NOMO-1 treated with dmso at 0.1 percent for 144 hours (cell line): ENCODE measurements around the gene LRRC51.

Experiments
- DNase-seq: peaks from one replicate; lab custom pipeline; 2025; ENCODE audit not compliant: unreplicated experiment; lab: John Stamatoyannopoulos, UW

LRRC51 gene

DNA sequence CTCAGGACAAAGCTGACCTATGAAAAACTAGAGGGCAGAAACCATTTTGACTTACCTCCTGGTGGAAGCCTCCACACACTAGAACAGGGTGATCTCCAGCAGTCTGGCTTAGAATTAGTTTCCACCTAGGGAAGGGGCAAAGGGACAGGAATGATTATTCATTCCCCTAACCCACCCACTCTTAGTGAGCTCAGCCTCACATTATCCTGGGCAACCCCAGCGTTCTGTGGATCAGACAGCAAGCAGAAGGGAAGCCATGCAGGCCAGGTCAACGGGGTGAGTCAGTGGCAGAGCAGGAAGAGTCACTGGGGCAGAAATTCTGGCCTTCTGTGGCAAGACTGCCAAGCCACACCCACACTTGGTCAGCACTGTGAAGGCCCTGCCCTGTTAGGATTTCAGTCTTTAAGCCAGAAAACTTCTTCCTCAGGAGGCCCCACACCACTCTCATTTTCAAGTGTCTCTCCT is 10.8 kb upstream of the LRRC51 start:
- peak; percentile 86 for DNase-seq

DNA sequence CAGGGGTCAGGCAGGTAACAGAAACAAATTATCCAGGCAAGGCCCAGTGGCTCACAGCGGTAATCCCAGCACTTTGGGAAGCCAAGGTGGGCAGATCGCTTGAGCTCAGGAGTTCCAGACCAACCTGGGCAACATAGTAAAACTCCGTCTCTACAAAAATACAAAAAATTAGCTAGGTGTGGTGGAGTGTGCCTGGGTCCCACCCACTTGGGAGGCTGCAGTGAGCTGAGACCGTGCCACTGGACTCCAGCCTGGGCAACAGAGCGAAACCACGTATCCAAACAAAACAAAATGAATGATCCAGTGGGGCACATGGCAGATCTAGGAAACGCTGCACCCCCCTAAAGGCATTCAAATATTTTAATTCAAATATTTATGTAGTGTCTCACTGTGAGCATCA is 10.2 kb upstream of the LRRC51 start:
- no peak for DNase-seq

DNA sequence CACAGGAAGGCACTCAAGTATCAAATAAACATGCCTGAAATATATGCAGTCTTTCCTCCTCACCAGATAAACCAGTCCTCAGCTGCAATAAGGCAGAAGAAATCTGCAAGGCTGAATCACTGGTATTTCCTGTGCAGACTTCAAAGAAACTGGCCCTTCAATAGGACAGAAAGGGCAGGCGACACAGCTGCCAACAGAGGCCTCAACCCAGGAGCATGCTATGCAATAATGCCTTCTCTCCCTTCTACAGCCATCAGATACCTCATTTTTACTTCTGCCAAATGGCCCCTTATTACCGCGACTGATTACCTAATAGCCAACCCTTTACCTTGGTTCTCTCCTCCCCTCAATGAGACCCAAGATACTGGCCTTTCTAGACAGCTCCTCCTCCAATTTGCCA is 8.3 kb upstream of the LRRC51 start:
- no peak for DNase-seq

GRCh38 chr11:72075109-72075508 is 5.5 kb upstream of the LRRC51 start:
- DNase-seq, result no peak

DNA sequence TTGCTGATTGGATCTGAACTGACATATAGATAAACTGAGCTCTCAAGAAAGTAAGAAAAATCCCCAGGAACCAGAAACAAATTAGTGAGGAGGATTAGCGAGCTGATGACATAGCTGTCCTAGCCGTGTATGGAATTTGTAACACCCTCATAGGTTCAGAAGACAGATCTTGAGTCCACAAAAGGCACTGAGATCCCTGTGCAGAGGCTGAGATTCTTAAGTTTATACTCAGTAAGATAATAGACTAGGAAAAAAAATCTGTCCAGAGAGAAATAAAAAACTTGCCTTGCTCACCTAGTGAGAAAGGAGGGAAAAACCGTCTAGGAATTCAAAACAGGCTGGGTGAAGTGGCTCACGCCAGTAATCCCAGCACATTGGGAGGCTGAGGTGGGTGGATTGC is 4.9 kb upstream of the LRRC51 start:
- DNase-seq, result no peak

GRCh38 chr11:72078477-72078876 is 2.2 kb upstream of the LRRC51 start:
- no peak for DNase-seq

DNA sequence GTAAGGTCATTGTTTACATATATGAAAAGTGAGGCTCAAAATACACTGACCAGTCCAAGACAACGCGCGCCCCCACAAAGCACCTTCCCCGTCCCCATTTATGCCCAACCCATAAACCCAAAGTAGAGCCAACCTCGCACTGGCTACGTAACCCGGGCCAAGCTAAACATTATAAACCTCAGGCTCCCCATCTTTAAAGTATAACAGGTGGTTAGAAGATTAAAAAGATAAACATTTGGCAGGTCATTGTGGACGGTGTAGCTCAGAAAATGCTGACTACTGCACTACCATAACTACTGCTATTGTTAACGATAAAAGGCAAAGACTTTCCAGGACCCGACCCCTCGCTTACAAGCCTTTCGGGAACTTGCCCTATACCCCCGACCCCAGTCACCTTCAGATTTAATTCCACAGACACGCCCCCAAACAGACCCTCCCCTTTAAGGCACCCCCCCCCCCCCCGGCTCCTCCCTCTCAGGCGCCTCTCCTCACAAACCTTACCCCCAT is 778 bp upstream of the LRRC51 start:
- no peak for DNase-seq

DNA sequence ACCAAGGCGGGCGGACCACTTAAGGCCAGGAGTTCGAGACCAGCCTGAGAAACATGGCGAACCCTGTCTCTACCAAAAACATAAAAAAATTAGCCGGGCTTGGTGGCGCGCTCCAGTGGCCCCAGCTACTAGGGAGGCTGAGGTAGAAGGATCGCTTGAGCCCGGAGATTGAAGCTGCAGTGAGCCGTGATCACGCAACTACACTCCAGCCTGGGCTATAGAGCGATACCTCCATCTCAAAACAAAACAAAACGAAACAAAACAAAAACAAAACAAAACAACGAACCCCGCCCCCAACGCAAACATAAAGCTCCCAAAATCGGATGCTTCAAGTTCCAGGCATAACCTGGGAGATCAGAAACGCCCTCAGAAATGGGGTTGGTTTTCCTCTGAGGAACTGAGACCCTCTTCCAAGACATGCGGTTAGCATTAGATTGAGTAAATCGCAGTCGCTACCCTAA is 564 bp downstream of the LRRC51 start:
- DNase-seq, result no peak

- DNase-seq, result no peak
Observed at GRCh38 chr11:72081821-72082453, 1.3 kb downstream of the LRRC51 start.

DNA sequence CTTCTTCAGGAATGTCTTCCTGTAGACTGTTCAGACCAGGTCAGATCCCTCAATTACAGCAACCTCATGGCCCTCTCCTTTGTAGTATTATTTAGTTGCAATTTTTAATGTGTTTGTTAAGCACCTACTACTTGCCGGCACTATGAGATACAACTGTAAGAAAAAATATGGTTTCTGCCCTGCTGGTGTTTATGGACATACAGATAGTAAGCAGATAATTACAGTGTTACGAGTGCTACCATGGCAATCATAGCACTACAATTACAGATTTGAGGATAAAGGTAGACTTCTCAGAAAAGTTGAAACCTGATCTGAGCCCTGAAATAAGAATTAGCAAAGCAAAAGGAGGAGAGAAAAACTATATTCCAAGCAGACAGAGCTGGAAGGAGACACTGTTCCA is 2.8 kb downstream of the LRRC51 start:
- no peak for DNase-seq

DNA sequence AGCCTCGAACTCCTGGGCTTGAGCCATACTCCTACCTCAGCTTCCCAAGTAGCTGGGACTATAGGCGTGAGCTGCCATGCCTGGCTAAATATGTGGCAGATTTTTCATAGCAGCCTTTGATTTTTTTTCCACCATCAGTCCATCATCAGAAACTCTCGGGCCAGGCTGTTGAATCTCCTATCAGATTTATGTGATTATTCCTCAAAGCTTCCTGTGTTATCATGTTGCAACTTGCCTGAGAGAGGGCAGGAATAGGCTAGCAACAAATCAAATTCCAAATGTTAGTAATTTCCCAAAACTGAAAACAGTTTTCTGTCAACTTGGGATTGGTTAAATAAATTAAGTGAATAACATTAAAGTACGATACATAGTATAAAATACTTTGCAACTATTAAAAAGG is 3.4 kb downstream of the LRRC51 start:
- DNase-seq, result no peak

GRCh38 chr11:72084965-72085364 is 4.3 kb downstream of the LRRC51 start:
- no peak for DNase-seq

DNA sequence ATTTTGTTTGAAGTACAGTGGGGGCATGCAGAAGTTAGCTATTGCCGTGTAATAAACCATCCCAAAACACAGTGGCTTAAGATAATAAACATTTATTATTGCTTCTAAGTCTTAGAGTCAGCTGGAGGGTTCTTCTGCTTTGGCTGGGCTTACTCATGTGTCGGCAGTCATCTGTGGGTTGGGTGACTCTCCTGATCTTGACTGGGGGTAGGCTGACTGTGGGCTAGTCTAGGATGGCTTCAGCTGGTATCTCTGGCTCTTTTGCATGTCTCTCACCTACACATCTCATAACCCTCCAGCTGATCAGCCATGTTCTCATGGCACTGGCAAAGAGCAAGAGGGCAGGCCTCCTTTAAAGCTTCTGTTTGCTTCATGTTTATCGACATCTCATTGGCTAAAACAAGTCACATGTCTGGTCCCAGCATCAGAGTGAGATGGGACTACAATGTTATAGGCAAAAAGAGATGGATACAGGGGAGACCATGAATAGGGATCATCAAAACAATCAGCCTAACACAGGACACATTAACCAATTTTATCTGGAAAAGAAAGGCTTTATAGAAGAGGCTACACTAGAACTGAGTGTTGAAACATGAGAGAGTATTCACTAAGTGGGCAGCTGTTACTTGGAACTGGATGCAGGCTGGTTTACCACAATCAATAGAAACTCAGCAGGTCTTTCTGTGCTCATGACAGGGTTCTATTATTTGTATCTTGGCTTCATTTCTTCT is 5.1 kb downstream of the LRRC51 start:
- no peak for DNase-seq

DNA sequence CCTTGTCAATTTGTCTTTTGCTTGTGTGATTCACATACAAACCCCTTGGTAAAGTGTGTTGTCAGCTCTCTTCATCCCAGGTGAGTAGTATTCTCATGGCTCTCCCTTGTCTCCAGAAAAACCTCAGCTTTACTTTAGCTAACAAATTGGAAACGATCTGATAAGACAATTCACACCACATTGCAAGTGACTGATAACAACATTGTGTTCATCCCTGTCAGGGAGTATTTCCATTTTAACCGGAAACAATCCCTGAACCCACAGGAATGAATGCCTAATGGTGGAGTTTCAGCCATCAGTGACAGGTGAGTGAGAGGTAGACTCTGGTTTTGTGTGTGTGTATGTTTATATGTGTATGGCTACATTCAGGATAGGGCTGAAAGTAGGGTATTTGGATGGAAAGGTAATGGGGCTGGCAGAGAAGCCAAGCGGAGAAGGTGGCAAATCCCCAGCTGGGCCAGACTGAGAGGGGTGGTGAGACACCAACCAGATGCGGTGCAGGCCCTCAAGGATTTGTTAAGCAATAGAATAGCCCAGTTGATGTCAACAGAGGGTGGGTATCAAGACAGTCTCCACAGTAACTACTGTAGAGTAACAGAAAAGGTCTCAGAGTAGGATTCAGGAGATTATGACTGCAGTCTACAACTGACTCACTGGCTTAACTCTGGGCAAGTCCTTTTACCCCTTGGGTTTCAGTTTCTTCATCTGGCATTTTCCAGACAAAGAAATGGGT is 7.6 kb downstream of the LRRC51 start:
- no peak for DNase-seq

DNA sequence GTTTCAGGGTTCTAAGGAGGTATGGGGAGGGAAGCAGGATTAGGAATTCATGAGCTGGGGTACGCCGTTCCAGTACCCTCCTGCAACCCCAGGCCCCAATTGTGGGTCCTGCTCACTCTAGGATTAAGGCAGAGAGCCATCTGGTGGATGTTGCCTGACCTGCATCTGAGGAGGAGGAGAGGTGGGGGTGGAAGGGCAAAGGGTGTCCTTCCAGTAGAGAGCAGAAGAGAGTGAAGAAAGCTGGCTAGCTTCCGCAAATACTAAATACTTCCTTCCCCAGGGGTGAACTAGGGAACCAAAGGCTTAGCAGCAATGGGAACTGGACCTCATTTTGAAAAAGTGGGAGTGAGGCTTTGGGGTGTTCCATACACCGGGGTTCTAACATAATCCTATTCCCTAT is 10.6 kb downstream of the LRRC51 start:
- DNase-seq, result peak; percentile 74

DNA sequence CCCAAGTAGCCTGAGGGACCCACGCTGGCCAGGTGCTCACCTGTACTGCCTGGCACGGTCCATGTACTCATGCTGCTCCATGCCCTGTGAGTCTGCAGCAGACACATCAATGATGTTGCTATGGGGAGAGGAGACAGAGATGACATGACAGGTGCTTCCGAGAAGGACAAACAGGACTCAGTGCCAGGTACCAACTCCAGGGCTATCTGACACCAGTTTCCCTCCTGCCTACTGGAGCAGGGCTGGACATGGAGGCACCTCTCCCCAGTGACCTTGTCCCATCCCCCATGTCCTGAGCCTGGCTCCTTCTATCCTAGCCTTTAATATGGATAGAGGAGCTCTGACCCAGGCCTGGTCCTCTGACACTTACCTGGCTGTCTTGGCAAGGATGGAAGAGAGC is 18.1 kb downstream of the LRRC51 start:
- DNase-seq, result no peak

DNA sequence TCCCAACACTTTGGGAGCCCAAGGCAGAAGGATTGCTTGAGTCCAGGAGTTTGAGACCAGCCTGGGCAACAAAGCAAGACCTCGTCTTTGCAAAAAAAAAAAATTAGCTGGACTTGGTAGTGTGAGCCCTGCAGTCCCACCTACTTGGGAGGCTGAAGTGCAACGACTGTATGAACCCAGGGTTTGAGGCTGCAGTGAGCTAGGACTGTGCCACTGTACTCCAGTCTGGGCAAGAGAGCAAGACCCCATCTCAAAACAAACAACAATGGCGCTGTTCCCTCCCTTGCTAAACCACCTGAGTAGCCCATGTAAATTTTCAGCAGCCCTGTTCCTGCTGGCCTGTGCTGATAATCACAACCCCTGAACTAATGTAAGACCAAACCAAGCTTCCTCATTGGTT is 19.4 kb downstream of the LRRC51 start:
- DNase-seq, result no peak

- peak; percentile 82 for DNase-seq
Observed at GRCh38 chr11:72100462-72100861, 19.8 kb downstream of the LRRC51 start.

- DNase-seq, result no peak
Observed at GRCh38 chr11:72102162-72102561, 21.5 kb downstream of the LRRC51 start.

DNA sequence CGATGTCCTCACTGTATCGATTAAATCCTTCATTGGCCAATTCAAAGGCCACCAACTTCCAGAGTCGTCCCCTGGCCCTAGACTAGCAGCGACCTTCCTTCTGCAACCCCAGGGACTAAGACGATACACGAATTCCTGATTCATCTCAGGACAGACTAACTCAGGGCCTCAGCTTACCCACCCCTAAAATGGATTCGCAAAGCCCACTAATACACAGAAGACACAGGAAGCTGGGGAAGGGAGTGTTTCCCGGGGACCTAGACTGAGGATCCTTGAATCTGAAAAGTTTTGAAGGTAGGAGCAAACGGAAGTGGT is 21.9 kb downstream of the LRRC51 start:
- DNase-seq, result no peak

- peak; percentile 97 for DNase-seq
Observed at GRCh38 chr11:72102946-72103753, 22.5 kb downstream of the LRRC51 start, which contains the start of gene LAMTOR1. LAMTOR1 (minus strand) TSS chr11:72103297; CDS start chr11:72103224, 73 bp downstream.
